Cardiac muscle cell (in vitro differentiated cells and primary cell): ENCODE data around the gene CDH1. TPM values are rescaled to one million over a fixed set of nuclear protein-coding genes. Genes with fewer than 3 reads are reported as not detected.

Experiments used
- DNase-seq, 2 donors: peaks; one replicate each; pipeline versions ENCODE4 v3.0.0 to v3.0.0-alpha.2; 2010 to 2017; ENCODE audit warnings: low read depth in 1 of 2, low spot score in 1 of 2
- H3K27ac ChIP-seq: fragments of 200-600 bp; sonication (generic); 2 replicates; pipeline ENCODE4 v1.5.1; 2016
- H3K27me3 ChIP-seq: fragments of 200-600 bp; sonication (generic); 2 replicates; pipeline ENCODE4 v1.6.0; 2016; ENCODE audit warnings: control low read depth
- H3K36me3 ChIP-seq: fragments of 200-600 bp; sonication (generic); 2 replicates; pipeline ENCODE4 v1.5.1; 2016; ENCODE audit warnings: control low read depth
- H3K4me1 ChIP-seq: fragments of 200-600 bp; sonication (generic); 2 replicates; pipeline ENCODE4 v1.8.1; 2017; ENCODE audit warnings: low read depth, mild to moderate bottlenecking, mixed run types
- H3K4me3 ChIP-seq: fragments of 200-600 bp; sonication (generic); 2 replicates; pipeline ENCODE4 v1.5.1; 2016; ENCODE audit warnings: mild to moderate bottlenecking
- H3K9me3 ChIP-seq: fragments of 200-600 bp; sonication (generic); 2 replicates; pipeline ENCODE4 v1.5.1; 2017; ENCODE audit warnings: low read depth, mild to moderate bottlenecking, control low read depth
- polyA plus RNA-seq: library from polyadenylated mRNA; unstranded; fragments of >200 nt; fragmentation: Nextera tagmentation; extraction: Ambion mirVana; gene quantifications from 2 replicates; pipeline ENCODE4 v1.2.1, GENCODE V29; 2016
- total RNA-seq: library from RNA; depleted of rRNA; stranded (reverse); fragments of >200 nt; gene quantifications from 2 replicates; pipeline ENCODE4 v1.2.3, GENCODE V29; 2016
- TF ChIP-seq, protein P1 (sequence below): IDR thresholded peaks from 2 replicates; pipeline ENCODE4 v1.5.1; 2012; ENCODE audit warnings: low read depth, mild to moderate bottlenecking, low read length

Gene CDH1
- total and polyA plus RNA-seq, 2 experiments from 2014 or later, result 0.09 to 1.4 TPM

DNA sequence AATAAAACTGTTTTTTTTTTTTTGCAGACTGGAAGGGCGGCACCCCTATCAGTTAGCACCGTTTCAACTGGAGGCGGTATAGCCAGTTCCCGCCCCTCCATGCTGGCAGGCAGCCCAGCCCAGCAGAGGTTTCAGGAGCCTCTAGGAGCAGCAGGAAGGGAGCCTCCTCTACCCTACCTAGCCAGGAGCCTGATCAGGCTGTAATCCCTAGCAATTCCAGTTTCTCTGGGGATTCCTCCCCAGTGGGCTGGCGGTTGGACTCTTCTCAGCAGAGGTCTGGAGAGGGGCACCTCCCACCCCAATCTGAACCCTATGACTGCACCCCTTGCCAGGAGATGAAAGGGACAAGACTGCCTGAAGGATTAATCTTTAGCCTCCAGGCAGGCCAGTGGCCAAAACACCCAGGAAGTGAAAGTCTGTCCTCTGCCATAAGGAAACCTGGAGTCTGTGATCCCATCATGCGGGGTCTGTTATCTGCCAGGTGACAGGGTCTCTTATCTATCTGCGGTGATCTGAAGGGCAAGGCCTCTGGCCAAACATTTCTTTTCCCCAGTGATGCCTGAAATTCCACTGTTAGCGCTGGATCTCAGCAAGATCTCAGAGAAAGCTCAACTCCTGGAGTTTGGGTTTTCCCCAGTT lies 4.9 kb upstream of the CDH1 start:
- Histone ChIP-seq H3K36me3 (no peaks in the 10 kb centered on the region), H3K4me3 (no peak overlapping the region), H3K27ac (no peak overlapping the region), H3K9me3 (no peaks in the 10 kb centered on the region), H3K27me3 (peaks cover 10% of the 10 kb centered on the region), H3K4me1 (no peaks in the 10 kb centered on the region)
- peak; percentile 29 to 48 for DNase-seq
- TF ChIP-seq, protein P1, sequence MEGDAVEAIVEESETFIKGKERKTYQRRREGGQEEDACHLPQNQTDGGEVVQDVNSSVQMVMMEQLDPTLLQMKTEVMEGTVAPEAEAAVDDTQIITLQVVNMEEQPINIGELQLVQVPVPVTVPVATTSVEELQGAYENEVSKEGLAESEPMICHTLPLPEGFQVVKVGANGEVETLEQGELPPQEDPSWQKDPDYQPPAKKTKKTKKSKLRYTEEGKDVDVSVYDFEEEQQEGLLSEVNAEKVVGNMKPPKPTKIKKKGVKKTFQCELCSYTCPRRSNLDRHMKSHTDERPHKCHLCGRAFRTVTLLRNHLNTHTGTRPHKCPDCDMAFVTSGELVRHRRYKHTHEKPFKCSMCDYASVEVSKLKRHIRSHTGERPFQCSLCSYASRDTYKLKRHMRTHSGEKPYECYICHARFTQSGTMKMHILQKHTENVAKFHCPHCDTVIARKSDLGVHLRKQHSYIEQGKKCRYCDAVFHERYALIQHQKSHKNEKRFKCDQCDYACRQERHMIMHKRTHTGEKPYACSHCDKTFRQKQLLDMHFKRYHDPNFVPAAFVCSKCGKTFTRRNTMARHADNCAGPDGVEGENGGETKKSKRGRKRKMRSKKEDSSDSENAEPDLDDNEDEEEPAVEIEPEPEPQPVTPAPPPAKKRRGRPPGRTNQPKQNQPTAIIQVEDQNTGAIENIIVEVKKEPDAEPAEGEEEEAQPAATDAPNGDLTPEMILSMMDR, result no peak

DNA sequence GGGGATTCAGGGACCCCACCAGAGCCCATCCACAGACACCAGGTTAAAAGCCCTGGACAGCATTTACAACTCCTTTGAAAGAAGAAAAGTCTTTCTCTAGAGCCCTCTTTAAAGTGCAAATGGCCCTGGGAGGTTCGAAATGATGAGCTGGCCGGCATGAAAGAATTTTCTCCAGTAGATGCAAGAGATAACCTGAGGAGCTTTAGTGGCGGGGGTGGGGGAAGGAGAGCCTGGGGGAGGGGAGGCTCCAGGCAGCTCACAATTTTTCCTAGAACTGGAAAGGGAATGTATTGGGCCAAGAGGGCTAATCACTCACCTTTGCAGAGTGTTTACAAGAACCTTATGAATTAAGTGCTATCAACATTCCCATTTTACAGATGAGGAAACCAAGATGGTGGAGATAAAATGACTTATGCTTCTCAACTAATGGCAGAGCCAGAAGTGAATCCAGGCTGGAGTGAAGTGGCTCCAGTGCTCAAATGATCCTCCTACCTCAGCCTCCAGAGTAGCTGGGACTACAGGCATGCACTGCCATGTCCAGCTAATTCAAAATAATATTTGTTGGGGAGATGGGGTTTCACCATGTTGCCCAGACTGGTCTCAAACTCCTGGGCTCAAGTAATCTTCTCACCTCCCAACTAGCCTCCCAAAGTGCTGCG lies 4.2 kb upstream of the CDH1 start:
- no peak for DNase-seq
- Histone ChIP-seq H3K9me3 (no peaks in the 10 kb centered on the region), H3K36me3 (no peaks in the 10 kb centered on the region), H3K27me3 (peaks cover 17% of the 10 kb centered on the region), H3K4me3 (no peak overlapping the region), H3K4me1 (no peaks in the 10 kb centered on the region), H3K27ac (no peak overlapping the region)
- TF ChIP-seq, protein P1, result no peak

DNA sequence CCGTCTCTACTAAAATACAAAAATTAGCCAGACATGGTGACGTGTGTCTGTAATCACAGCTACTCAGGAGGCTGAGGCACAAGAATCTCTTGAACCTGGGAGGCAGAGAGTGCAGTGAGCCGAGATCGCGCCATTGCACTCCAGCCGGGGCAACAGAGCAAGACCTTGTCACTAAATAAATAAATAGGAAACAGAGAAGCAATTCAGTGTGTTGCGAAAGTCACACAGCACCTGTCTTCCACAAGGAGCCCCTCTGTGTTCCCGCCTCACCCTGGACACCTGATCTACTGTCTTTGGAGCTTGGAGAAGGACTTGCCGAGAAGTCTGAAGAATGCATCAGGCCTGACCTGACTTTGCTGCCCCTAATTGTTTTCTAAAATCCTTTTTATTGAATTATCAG lies 3.5 kb upstream of the CDH1 start:
- no peak overlapping the region for H3K27ac ChIP-seq
- H3K4me3 ChIP-seq, result no peak overlapping the region
- TF ChIP-seq, protein P1, result no peak
- H3K27me3 ChIP-seq, result peaks cover 24% of the 10 kb centered on the region
- no peaks in the 10 kb centered on the region for H3K9me3 ChIP-seq
- H3K4me1 ChIP-seq, result no peaks in the 10 kb centered on the region
- DNase-seq, result no peak
- no peaks in the 10 kb centered on the region for H3K36me3 ChIP-seq

DNA sequence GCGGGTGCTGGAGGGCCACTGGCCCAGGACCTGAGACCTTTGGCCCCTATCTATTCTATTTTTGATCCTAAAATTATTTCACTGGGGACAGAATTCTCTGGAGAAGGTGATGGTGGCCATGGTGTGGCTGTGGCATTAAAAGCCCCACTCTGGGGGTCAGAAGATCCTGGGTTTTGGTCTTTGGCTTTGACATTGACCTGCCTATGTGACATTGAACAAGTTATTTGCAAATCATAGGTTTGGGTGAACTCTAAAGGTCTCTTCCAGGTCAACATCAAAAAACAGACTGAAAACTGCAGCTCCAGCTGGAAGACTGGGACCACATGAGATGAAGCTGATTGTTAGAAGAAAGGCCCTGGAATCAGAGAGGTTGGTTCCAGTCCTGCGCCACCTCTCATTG lies 2.3 kb upstream of the CDH1 start:
- Histone ChIP-seq H3K9me3 (no peaks in the 10 kb centered on the region), H3K36me3 (no peaks in the 10 kb centered on the region), H3K27me3 (peaks cover 25% of the 10 kb centered on the region), H3K27ac (no peak overlapping the region), H3K4me3 (no peak overlapping the region), H3K4me1 (no peaks in the 10 kb centered on the region)
- TF ChIP-seq, protein P1, result no peak
- DNase-seq, result no peak

DNA sequence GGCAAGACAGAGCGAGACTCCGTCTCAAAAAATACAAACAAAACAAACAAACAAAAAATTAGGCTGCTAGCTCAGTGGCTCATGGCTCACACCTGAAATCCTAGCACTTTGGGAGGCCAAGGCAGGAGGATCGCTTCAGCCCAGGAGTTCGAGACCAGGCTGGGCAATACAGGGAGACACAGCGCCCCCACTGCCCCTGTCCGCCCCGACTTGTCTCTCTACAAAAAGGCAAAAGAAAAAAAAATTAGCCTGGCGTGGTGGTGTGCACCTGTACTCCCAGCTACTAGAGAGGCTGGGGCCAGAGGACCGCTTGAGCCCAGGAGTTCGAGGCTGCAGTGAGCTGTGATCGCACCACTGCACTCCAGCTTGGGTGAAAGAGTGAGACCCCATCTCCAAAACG lies 531 bp upstream of the CDH1 start:
- peak overlapping the region; percentile 32 for H3K4me3 ChIP-seq
- no peaks in the 10 kb centered on the region for H3K36me3 ChIP-seq
- DNase-seq, result no peak
- H3K27me3 ChIP-seq, result peaks cover 25% of the 10 kb centered on the region
- TF ChIP-seq, protein P1, result no peak
- no peaks in the 10 kb centered on the region for H3K9me3 ChIP-seq
- no peaks in the 10 kb centered on the region for H3K4me1 ChIP-seq
- H3K27ac ChIP-seq, result no peak overlapping the region
